Stimulated activated naive CD4-positive, alpha-beta T cell (primary cell): ENCODE data around the gene ANO1.
"Not testable (repeated sequence)": the region's sequence is repeated elsewhere in the genome, so short reads cannot be mapped to it uniquely, and the experiment has no call there.

Experiments
- DNase-seq, 6 experiments: peaks; one replicate each; lab custom pipeline; 2025; lab: John Stamatoyannopoulos, UW

ANO1 gene

GRCh38 chr11:70078095-70078780, at the start of gene ANO1:
Gene ANO1, plus strand, starts transcription at chr11:70078317. Its CDS starts 290 bp downstream, at chr11:70078607.
- DNase-seq, result no peak

GRCh38 chr11:70029115-70029860, 48.8 kb upstream of the ANO1 start:
- no peak for DNase-seq

GRCh38 chr11:70029861-70030380, 48.2 kb upstream of the ANO1 start:
- no peak for DNase-seq

- no peak for DNase-seq
Observed at GRCh38 chr11:70030412-70030811, 47.7 kb upstream of the ANO1 start.

- DNase-seq, result no peak
Observed at GRCh38 chr11:70031631-70032469, 46.3 kb upstream of the ANO1 start.

- no peak for DNase-seq
Observed at GRCh38 chr11:70032470-70032795, 45.7 kb upstream of the ANO1 start.

- no peak for DNase-seq
Observed at GRCh38 chr11:70032943-70033710, 45.0 kb upstream of the ANO1 start.

GRCh38 chr11:70033711-70034070, 44.4 kb upstream of the ANO1 start:
- DNase-seq, result no peak

GRCh38 chr11:70034740-70035365, 43.3 kb upstream of the ANO1 start:
- DNase-seq, result no peak

- DNase-seq, result not testable (repeated sequence)
Observed at GRCh38 chr11:70035665-70036064, 42.5 kb upstream of the ANO1 start.

GRCh38 chr11:70036971-70037882, 40.9 kb upstream of the ANO1 start:
- DNase-seq, result no peak

- no peak for DNase-seq
Observed at GRCh38 chr11:70038034-70038834, 39.9 kb upstream of the ANO1 start.

- no peak for DNase-seq
Observed at GRCh38 chr11:70040452-70040851, 37.7 kb upstream of the ANO1 start.

GRCh38 chr11:70040869-70041501, 37.1 kb upstream of the ANO1 start:
- no peak for DNase-seq

- DNase-seq, result no peak
Observed at GRCh38 chr11:70043482-70043881, 34.6 kb upstream of the ANO1 start.

- no peak for DNase-seq
Observed at GRCh38 chr11:70046089-70046488, 32.0 kb upstream of the ANO1 start.

- no peak for DNase-seq
Observed at GRCh38 chr11:70048279-70049024, 29.7 kb upstream of the ANO1 start.

GRCh38 chr11:70049045-70049444, 29.1 kb upstream of the ANO1 start:
- no peak for DNase-seq
